Measurements from ENCODE around the gene IKBKG. TPM values are rescaled to one million over a fixed set of nuclear protein-coding genes. Genes with fewer than 3 reads are reported as not detected.

IKBKG gene
- total and polyA plus RNA-seq, 2 of the 8 experiments (the other 6 are each of a cell fraction or from before 2014, with no cell fraction given) = 17.5 to 18.1 TPM

DNA sequence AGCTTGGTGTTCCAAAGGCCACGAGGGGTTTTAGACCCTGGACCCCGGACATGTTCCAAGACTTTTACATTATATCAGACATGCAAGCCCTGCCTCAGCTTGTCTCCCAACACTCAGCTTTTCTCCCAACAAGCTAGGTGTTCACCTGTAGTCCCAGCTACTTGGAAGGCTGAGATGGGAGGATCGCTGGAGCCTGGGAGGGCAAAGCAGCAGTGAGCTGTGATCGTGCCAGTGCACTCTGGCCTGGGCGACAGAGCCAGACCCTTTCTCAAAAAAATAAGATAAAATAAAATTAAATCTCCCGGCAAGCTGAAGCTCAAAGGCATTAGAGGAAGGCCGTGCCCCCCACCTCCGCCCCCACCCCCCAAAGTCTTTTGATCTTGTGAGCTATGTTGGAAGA, 51.2 kb downstream of the IKBKG start:
- no peaks in the 10 kb centered on the region for H3K36me3 ChIP-seq (ENCODE audit: control insufficient read depth in 2 of 4, insufficient read depth in 4 of 4, low read length in 3 of 4)
- H3K23ac ChIP-seq (ENCODE audit: insufficient read length) = no peak overlapping the region
- H3K27me3 ChIP-seq (replicated peaks in 1 of 4; ENCODE audit: control insufficient read depth in 3 of 4, extremely low read depth in 1 of 4, insufficient read depth in 3 of 4, low read length in 3 of 4) = no peaks in the 10 kb centered on the region
- ChIA-PET POLR2A (ENCODE audit: partially characterized antibody) (interaction anchor here (0.6 kb wide), 1 partner anchor 103 kb away, joined by 3 read pairs; no protein-coding TSS in a partner anchor), CTCF (ENCODE audit: partially characterized antibody) (interaction anchor here (0.9 to 2.2 kb wide), 2 partner anchors 13 to 150 kb away, joined by 5 to 6 read pairs; no protein-coding TSS in a partner anchor)
- no peak overlapping the region for H3K4me2 ChIP-seq (ENCODE audit: insufficient read depth in 1 of 2, low read depth in 2 of 2, low read length in 2 of 2)
- H3K14ac ChIP-seq (ENCODE audit: insufficient read length) = no peak overlapping the region
- no peak overlapping the region for H4K8ac ChIP-seq (ENCODE audit: extremely low read depth, insufficient read depth, low read length)
- H2AK5ac ChIP-seq (ENCODE audit: low read depth, low read length) = no peak overlapping the region
- peaks cover 0 to 10% (median 0%) of the 10 kb centered on the region in 4 experiments; a peak in 4 of 7 replicates for H3K4me1 ChIP-seq (replicated peaks in 1 of 4; ENCODE audit: control insufficient read depth in 3 of 4, insufficient read depth in 4 of 4, low read length in 3 of 4)
- H3K79me1 ChIP-seq (ENCODE audit: low read depth, low read length) = no peaks in the 10 kb centered on the region
- H3K27ac ChIP-seq (ENCODE audit: low read depth, low read length) = no peak overlapping the region
- no peak overlapping the region for H3K4me3 ChIP-seq (ENCODE audit: extremely low read depth in 1 of 4, insufficient read depth in 2 of 4, low read depth in 3 of 4, low read length in 4 of 4)
- H2BK120ac ChIP-seq (replicated peaks; ENCODE audit: low read depth, low read length) = no peak overlapping the region
- no peaks in the 10 kb centered on the region for H3K23me2 ChIP-seq (ENCODE audit: low read depth, low read length)
- H3K9me3 ChIP-seq (ENCODE audit: insufficient read depth in 2 of 2, low read depth in 1 of 2, low read length in 1 of 2) = peaks cover 3 to 8% of the 10 kb centered on the region in 2 experiments
- H4K5ac ChIP-seq (ENCODE audit: insufficient read length, low read depth, low read length) = no peak overlapping the region
- no peak overlapping the region for H3K4ac ChIP-seq (replicated peaks; ENCODE audit: insufficient read length, low read depth, low read length)
- no peak overlapping the region for H4K91ac ChIP-seq (replicated peaks; ENCODE audit: insufficient read length, low read length)
- H3K9ac ChIP-seq (replicated peaks in 1 of 4; ENCODE audit: extremely low read depth in 1 of 4, low read depth in 3 of 4, low read length in 3 of 4) = no peak overlapping the region
- no peak overlapping the region for H2BK5ac ChIP-seq (ENCODE audit: low read depth, low read length)
- no peak overlapping the region for H2BK20ac ChIP-seq (ENCODE audit: low read length)
- no peaks in the 10 kb centered on the region for H3K79me2 ChIP-seq (ENCODE audit: control insufficient read depth in 1 of 2, insufficient read depth in 2 of 2, low read length in 2 of 2)
- H2AFZ ChIP-seq (ENCODE audit: low read length) = no peak overlapping the region
- H2BK15ac ChIP-seq (ENCODE audit: low read length) = no peak overlapping the region
- 100% methylated on average over 6 of the region's 8 CpGs; no CpG with 5 or more reads in 1 of the 2 experiments for WGBS, 2 experiments (ENCODE audit: extremely low coverage in 1 of 2, insufficient coverage in 1 of 2, insufficient read length in 1 of 2, insufficient replicate concordance in 2 of 2, low coverage in 1 of 2, low lambda C conversion rate in 2 of 2, missing lambda C conversion rate in 1 of 2)
- DNase-seq (ENCODE audit: low read depth in 1 of 2, low spot score in 2 of 2) (no peak), FAIRE-seq (no peak)
- no peaks in the 10 kb centered on the region for H4K20me1 ChIP-seq (replicated peaks in 1 of 2; ENCODE audit: control insufficient read depth in 1 of 2, insufficient read depth in 2 of 2, low read length in 2 of 2)
- H3K18ac ChIP-seq (ENCODE audit: extremely low read depth, low read length) = no peak overlapping the region
- H3K56ac ChIP-seq (replicated peaks; ENCODE audit: insufficient read length, low read depth, low read length) = no peak overlapping the region
- H2BK12ac ChIP-seq (ENCODE audit: low read depth, low read length) = no peak overlapping the region
- no peak for TF ChIP-seq RXRA (IDR thresholded peaks at IDR 0.05; ENCODE audit: insufficient read depth, low read depth, low read length)
- TF ChIP-seq SAP30 (IDR thresholded peaks at IDR 0.05; ENCODE audit: insufficient read depth, insufficient replicate concordance, low read length) = no peak
- TF ChIP-seq YY1 (IDR thresholded peaks at IDR 0.05; ENCODE audit: low read depth, low read length) = no peak
- no peak for TF ChIP-seq TCF12 (IDR thresholded peaks at IDR 0.05; ENCODE audit: low read depth, low read length)
- TF ChIP-seq KDM4A (IDR thresholded peaks at IDR 0.05; ENCODE audit: low read depth, low read length, severe bottlenecking) = no peak
- TF ChIP-seq ZNF274 (IDR thresholded peaks at IDR 0.05; ENCODE audit: borderline replicate concordance, extremely low read depth, low read length) = no peak
- no peak for TF ChIP-seq RNF2 (IDR thresholded peaks at IDR 0.05; ENCODE audit: borderline replicate concordance, low read depth, low read length, missing control alignments, poor library complexity, severe bottlenecking)
- no peak for TF ChIP-seq USF2 (IDR thresholded peaks at IDR 0.05; ENCODE audit: low read length)
- TF ChIP-seq SIX5 (IDR thresholded peaks at IDR 0.05; ENCODE audit: low read depth, low read length) = no peak
- TF ChIP-seq CEBPB (IDR thresholded peaks at IDR 0.05; ENCODE audit: low read depth, low read length) = no peak
- no peak for TF ChIP-seq HDAC6 (IDR thresholded peaks at IDR 0.05; ENCODE audit: low read depth, low read length)
- TF ChIP-seq NRF1 (IDR thresholded peaks at IDR 0.05; ENCODE audit: low read depth, low read length) = no peak
- no peak for TF ChIP-seq TAF1 (IDR thresholded peaks at IDR 0.05; ENCODE audit: low read depth, low read length)

Data from H1 (cell line).